H7 (cell line): ENCODE measurements around the gene FSHR. TPM values are rescaled to one million over a fixed set of nuclear protein-coding genes. Genes with fewer than 3 reads are reported as not detected.

ENCODE experiments used
- DNase-seq: peaks from one replicate; pipeline ENCODE4 v3.0.0; 2012
- H3K27me3 ChIP-seq: 2 replicates; pipeline ENCODE4 v1.6.0; 2011; ENCODE audit warnings: mild to moderate bottlenecking, low read length; ENCODE audit not compliant: control insufficient read depth, insufficient read depth
- H3K36me3 ChIP-seq: replicated peaks from 2 replicates; pipeline ENCODE4 v1.5.1; 2011; ENCODE audit warnings: low read length; ENCODE audit not compliant: control insufficient read depth, insufficient read depth
- H3K4me3 ChIP-seq: 2 replicates; pipeline ENCODE4 v1.5.1; 2011; ENCODE audit warnings: low read depth, mild to moderate bottlenecking, control low read depth, low read length, moderate library complexity; ENCODE audit not compliant: insufficient read depth
- total RNA-seq: library from RNA; depleted of rRNA; stranded (reverse); fragments of >200 nt; shearing (Covaris generic); gene quantifications from 2 replicates; pipeline ENCODE4 v1.2.3, GENCODE V29; 2014

FSHR gene
- total RNA-seq, 1 experiment from 2014 or later, result not detected

- no peak for DNase-seq
- Histone ChIP-seq H3K27me3 (no peaks in the 10 kb centered on the region), H3K36me3 (no peaks in the 10 kb centered on the region), H3K4me3 (no peak overlapping the region)
Measured at GRCh38 chr2:48983551-48983950, 170.8 kb downstream of the FSHR start.

GRCh38 chr2:48982887-48983435, 171.4 kb downstream of the FSHR start:
- DNase-seq, result no peak
- Histone ChIP-seq H3K27me3 (no peaks in the 10 kb centered on the region), H3K4me3 (no peak overlapping the region), H3K36me3 (no peaks in the 10 kb centered on the region)

GRCh38 chr2:48980846-48981245, 173.5 kb downstream of the FSHR start:
- no peaks in the 10 kb centered on the region for H3K36me3 ChIP-seq
- no peak for DNase-seq
- no peak overlapping the region for H3K4me3 ChIP-seq
- H3K27me3 ChIP-seq, result no peaks in the 10 kb centered on the region

- Histone ChIP-seq H3K27me3 (no peaks in the 10 kb centered on the region), H3K36me3 (no peaks in the 10 kb centered on the region), H3K4me3 (no peak overlapping the region)
- DNase-seq, result no peak
Measured at GRCh38 chr2:48979691-48980090, 174.6 kb downstream of the FSHR start.

GRCh38 chr2:48978131-48978530, 176.2 kb downstream of the FSHR start:
- H3K4me3 ChIP-seq, result no peak overlapping the region
- no peaks in the 10 kb centered on the region for H3K36me3 ChIP-seq
- no peaks in the 10 kb centered on the region for H3K27me3 ChIP-seq
- DNase-seq, result no peak

- Histone ChIP-seq H3K36me3 (no peaks in the 10 kb centered on the region), H3K4me3 (no peak overlapping the region), H3K27me3 (no peaks in the 10 kb centered on the region)
- no peak for DNase-seq
Measured at GRCh38 chr2:48971801-48972200, 182.5 kb downstream of the FSHR start.

GRCh38 chr2:48968011-48968410, 186.3 kb downstream of the FSHR start:
- Histone ChIP-seq H3K27me3 (no peaks in the 10 kb centered on the region), H3K4me3 (no peak overlapping the region), H3K36me3 (no peaks in the 10 kb centered on the region)
- DNase-seq, result no peak

- no peaks in the 10 kb centered on the region for H3K27me3 ChIP-seq
- H3K4me3 ChIP-seq, result no peak overlapping the region
- no peaks in the 10 kb centered on the region for H3K36me3 ChIP-seq
- DNase-seq, result no peak
Measured at GRCh38 chr2:48965204-48965603, 189.1 kb downstream of the FSHR start.

GRCh38 chr2:48961009-48961408, 193.3 kb downstream of the FSHR start:
- no peaks in the 10 kb centered on the region for H3K27me3 ChIP-seq
- DNase-seq, result no peak
- no peak overlapping the region for H3K4me3 ChIP-seq
- H3K36me3 ChIP-seq, result no peaks in the 10 kb centered on the region

GRCh38 chr2:48954935-48955334, 199.4 kb downstream of the FSHR start:
- Histone ChIP-seq H3K36me3 (no peaks in the 10 kb centered on the region), H3K27me3 (no peaks in the 10 kb centered on the region)
- no peak for DNase-seq

GRCh38 chr2:48954311-48954710, 200.0 kb downstream of the FSHR start:
- H3K4me3 ChIP-seq, result no peak overlapping the region
- no peak for DNase-seq
- no peaks in the 10 kb centered on the region for H3K27me3 ChIP-seq
- H3K36me3 ChIP-seq, result no peaks in the 10 kb centered on the region

More at GRCh38 chr2:48954935-48955334, 199.4 kb downstream of the FSHR start:
- H3K4me3 ChIP-seq, result no peak overlapping the region

GRCh38 chr2:48952614-48953013, 201.7 kb downstream of the FSHR start:
- DNase-seq, result no peak
- Histone ChIP-seq H3K27me3 (no peaks in the 10 kb centered on the region), H3K36me3 (no peaks in the 10 kb centered on the region), H3K4me3 (no peak overlapping the region)

- Histone ChIP-seq H3K27me3 (no peaks in the 10 kb centered on the region), H3K4me3 (no peak overlapping the region), H3K36me3 (no peaks in the 10 kb centered on the region)
- DNase-seq, result no peak
Measured at GRCh38 chr2:48952143-48952542, 202.2 kb downstream of the FSHR start.

GRCh38 chr2:48948400-48949125, 205.8 kb downstream of the FSHR start:
- H3K27me3 ChIP-seq, result no peaks in the 10 kb centered on the region
- no peak overlapping the region for H3K4me3 ChIP-seq
- H3K36me3 ChIP-seq, result no peaks in the 10 kb centered on the region
- DNase-seq, result no peak

GRCh38 chr2:48946449-48947048, 207.8 kb downstream of the FSHR start:
- DNase-seq, result peak; percentile 60
- Histone ChIP-seq H3K27me3 (no peaks in the 10 kb centered on the region), H3K36me3 (no peaks in the 10 kb centered on the region), H3K4me3 (no peak overlapping the region)
